ENCODE results near the gene MYO10.
"Not testable (repeated sequence)": the region's sequence is repeated elsewhere in the genome, so short reads cannot be mapped to it uniquely, and the experiment has no call there.

Gene MYO10

DNA sequence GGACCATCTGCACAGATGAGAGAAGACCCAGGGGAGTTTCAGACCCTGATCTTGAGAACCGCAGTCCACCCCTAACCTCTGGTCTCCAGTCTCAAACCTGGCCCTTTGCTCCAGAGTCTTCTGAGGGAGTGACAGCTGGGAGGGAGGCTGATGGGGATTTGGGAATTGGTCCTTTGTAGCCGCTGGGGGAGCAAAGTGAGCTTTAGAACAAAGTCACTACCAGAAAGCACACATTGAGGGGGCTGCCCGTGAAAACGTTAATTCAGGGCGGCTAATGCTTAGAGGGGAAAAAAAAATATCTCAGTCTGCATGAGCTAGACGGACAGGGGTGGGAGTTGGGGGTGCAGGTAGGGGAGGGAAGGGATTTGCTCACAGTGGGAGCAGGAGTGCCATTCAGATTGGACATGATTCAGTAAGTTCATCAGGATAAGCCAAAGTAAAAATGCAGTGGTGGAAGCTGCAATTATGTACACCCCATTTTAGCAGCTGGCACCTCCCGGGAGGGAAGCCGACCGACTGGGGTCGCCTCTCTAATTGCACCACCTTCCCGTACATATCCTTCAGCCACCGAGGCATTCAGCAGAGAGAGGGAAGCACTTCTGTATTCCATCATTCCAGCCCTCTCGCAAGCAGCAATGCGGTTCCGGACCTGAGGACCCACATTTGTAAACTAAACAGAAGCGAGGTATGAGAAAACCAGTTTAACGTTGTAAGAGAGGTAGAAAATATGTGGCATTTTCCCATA lies 195.8 kb downstream of the MYO10 start:
- no peak for DNase-seq (ENCODE audit: low spot score)

DNA sequence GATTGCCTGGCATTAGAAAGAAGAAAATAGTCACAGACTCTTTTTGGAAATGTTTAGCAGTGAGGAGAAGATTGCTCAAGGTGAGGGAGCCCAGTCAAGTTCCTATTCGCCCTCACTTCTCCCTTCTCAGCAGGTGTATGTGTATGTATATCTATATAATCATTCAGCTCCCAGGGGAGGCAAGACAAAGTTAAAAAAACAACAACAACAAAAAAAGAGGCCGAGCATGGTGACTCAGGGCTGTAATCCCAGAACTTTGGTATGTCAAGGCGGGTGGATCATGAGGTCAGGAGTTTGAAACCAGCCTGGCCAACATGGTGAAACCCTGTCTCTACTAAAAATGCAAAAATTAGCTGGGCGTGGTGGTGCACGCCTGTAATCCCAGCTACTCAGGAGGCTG lies 197.7 kb downstream of the MYO10 start:
- DNase-seq (ENCODE audit: low spot score) = not testable (repeated sequence)

DNA sequence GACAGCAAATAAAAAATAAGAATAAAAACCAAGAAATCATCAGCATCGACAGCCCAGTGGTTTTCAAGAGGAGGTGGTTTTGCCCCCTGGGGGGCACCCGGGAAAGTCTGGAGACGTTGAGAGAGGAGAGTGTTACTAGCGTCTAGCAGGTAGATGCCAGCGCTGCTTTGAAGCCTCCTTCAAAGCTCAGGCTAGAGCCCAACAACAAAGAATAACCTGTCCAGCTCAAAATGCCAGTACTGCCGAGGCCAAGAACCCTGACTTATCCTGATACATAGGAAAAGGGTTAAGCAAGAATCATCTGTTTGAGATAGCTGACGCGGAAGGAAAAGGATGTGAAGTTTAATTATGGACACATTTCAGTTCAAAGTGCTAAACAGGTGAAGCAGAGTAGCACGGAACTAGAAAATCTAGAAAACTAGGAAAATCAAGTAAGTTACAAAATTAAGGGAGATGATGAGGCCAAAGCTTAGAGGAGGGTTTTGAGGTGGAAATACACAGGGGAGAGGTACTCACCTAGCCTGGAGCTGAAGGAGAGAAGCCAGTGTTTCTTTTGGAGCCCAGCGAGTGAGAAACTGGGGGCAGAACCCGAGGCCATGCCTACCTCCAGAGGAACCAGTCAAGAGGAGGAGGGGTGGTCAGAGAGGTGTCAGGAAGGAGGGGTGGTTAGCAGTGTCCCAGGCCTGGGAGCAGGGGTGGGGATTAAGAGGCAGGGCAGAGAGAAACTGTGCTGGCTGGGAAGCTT lies 198.3 kb downstream of the MYO10 start:
- no peak for DNase-seq (ENCODE audit: low spot score)

DNA sequence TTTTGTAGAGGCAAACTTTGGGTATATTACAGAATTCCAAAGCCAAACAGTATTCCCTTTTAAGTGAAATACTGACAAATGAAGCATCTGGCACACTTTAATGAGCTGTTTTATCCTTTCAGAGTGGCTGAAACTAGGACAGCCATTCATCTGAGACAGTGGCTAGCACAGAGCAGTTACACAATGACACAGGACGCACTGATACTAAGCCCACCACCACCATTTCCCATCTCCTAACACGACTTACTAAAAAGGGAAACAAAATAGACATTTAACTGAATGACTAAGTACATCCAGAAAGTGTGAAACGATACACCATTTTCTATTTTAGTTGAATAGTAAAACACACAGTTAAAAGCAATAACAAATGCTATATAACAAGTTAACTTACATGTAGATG lies 198.9 kb downstream of the MYO10 start:
- no peak for DNase-seq (ENCODE audit: low spot score)

DNA sequence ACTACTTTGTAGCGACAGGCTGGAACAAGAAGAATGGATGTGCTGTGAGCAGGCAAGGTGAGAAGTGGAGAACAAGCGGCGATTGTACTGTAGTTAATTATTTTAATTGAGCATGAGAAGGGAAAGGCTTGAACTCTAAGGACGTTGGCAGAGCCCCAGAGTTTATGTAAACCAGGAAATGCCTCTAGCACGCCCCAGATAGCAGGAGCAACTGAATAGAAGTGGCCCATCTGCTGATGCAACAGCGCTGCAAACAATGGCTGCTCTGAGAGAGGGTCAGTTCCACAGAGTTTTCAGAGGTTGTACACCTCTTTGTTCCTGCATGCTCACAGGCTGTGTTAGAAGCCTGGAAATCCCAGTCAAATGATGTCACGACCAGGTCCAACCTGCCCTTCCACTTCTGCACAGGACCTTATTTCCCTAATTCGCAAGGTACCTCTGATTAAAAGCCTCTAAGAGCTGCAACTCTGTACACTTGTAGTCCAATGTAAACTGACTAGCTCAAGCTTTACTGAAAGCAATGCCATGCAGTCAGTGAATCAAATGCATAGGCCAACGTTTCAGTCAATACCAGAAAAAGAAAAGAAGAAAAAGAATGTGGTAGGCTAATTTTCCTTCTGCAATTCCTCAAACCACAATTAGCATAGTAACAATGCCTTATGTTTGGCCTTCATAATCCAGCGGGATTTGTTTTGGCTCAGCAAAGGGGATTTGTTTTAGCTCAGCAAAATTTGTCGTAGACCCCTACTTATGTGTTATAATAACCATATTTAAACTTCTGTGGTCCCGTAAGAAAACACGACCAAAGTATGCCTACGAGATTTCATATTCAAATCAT lies 199.7 kb downstream of the MYO10 start:
- DNase-seq (ENCODE audit: low spot score) = no peak

DNA sequence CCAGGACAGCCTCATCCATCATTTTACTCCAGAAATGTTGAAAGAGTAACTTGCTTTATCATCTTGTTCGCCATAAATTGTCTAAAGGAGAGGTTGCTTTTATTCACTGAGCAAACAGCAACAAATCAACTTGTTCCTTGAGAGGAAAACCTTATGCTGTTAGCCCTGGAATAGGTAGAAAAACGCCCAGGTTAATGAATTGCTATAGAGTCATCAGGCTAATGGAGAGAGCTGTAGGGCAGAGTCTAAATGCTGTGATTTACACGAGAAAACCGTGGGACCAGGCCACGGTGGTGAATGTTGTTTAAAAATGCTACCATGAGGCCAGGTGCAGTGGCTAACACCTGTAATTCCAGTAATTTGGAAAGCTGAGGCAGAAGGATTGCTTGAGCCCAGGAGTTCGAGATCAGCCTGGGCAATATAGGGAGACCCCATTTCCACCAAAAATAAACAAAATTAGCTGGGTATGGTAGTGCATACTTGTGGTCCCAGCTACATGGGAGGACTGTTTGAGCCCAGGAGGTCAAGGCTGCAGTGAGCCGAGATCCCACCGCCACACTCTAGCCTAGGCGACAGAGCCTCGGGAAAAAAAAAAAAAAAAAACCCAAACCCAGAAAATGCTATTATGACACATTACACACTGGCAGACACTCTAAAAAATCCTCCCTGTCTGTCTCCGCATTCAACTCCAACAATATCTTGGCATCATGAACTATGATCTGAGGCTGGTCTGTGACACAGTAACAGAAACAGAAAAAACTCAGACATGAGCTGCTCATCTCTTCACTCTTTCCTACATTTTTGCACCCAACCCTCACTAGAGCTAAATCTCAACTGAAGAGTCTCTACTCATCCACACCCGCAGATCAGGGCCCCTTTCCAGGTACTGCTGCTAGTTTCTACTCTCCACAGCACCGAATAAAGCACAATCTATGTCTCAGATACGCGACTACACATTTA lies 200.7 kb downstream of the MYO10 start:
- no peak for DNase-seq (ENCODE audit: low spot score)

DNA sequence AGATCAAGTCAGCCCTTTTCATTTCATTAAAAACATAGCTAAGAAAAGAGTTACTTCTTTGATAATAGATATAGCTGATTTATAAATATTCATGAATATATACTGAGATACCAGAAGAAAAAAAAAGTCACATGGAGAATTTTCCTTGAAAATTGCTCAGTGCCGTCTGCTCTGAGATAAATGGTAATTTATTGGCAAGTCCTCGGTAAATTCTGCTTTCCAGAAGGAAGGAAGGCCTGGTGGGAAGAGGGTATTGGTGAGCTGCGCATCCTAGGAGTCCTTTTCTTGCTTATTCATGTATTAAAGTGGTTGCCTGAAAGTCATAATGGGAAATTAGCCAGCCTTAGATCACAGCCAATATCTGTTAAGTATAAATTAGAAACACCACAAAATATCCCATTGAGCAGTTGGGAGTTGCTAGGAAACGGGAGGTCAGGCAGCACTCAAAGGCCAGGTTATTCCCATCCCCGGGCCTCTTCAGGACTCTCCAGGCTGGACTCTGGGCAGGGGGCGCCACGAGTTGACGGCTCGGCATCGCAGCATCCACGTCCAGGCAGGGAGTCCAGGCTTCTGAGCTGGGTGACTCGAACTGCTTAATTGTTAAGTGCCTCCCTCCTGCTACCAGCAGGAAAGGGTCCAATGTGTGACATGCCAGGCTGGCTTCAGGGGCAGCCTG lies 202.6 kb downstream of the MYO10 start:
- no peak for DNase-seq (ENCODE audit: low spot score)

DNA sequence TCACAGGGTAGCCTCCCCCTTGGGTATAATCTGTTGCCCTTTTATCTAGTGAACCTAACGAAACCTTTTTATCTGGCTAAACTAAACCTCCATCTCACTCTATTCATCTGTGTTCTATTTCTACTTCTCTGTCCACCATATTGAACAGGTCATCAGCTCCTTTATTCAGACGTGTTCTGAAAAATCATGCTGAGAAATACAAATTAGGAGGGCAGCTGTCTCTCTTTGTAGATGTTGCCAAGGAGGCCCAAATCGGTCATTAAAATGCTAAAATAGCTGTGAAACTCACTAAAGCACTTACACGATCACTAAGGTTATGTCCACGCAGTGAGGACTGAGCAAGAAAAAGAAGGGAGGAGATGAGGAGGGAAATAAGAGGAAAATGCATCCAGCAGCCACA lies 203.7 kb downstream of the MYO10 start:
- no peak for DNase-seq (ENCODE audit: low spot score)

DNA sequence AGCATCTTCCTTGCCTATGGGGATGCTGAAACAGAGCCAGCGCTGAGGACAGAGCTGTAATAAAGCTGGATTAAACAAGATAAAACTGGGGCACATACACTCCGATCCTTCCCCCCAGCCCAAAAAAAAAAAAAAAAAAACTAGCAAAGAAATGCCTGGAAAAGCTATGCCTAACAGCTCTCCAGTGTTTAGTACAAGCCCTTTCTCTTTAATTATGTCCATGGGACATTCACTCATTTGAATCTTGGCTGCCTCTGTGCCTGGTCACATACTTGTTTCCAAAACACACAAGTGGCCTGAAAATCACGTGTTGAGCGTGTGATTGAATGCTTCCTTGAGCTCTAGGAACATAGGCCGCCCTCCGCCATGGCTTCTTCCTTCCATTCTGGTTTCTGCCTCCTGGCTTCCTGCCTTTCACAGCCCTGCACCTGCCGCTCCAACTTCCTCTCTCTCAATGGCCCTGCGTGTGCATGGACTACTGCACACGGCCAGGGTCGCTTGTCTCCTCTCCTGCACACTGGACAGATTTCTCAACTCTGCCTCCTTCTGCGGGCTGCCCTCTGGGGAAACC lies 208.2 kb downstream of the MYO10 start:
- DNase-seq (ENCODE audit: low spot score) = no peak

DNA sequence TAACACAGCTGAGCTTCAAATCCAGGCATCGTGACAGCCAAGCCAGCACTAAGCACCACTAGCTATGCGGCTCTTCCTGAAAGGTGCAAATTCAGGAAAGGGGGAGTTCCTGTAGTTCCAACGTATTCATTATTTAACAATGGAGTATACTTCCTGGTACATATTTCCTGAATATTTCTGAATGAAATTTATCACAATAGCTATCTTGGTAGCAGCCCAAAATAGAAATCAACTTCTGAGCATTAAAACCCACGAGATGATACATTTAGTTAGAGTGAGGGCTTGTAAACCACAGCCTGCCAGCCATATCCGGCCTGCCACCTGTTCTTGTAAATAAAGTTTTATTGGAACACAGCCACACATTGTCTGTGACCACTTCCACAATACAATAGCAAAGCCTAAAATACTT lies 209.5 kb downstream of the MYO10 start:
- DNase-seq (ENCODE audit: low spot score) = peak; percentile 93

DNA sequence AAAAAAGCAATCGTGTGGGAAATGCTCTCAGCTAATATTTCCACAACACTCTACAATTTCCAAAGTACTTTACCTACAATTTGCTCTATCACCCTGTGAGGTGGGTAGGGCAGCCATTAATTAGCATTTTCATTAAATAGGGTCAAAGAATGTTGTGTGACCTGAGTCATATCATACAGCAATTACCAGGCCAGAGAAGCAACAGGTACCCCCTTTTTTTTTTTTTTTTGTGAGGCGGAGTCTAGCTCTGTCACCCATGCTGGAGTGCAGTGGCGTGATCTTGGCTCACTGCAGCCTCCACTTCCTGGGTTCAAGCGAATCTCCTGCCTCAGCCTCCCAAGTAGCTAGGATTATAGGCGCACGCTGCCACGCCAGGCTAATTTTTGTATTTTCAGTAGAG lies 210.5 kb downstream of the MYO10 start:
- DNase-seq (ENCODE audit: low spot score) = no peak

DNA sequence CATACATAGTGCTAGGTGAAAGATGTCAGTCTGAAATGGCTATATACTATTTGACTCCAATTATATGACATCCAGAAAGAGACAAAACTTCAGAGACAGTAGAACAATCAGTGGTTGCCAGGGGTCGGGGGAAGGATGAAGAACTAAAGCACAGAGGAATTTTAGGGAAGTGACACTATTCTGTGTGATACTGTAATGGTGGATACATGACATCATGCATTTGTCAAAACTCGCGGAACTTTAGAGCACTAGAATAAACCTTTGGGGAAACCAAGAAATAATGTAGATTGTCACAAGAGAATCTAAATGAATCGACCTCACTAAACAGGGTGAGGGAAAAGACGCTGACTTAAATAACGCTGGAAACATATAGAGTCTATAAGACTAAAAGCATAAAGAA lies 212.3 kb downstream of the MYO10 start:
- DNase-seq (ENCODE audit: low spot score) = no peak

DNA sequence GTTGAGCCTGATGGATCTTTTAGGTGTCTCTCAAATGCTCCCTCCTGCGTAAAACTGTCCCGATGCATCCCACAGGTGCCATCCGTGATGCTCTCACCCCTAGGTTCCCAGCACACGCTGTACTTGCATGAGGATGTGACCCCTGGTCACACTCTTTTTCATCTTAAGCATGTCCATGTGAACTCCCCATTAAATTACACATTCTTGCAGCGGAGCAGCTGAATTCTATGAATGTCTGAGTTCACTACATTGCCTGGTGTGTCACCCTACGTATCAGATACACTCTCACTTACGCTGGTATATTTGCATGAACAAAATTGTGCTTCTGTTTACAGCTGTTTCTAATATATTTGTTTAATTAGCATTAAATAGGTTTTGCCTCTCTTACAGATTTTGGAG lies 214.0 kb downstream of the MYO10 start:
- no peak for DNase-seq (ENCODE audit: low spot score)

DNA sequence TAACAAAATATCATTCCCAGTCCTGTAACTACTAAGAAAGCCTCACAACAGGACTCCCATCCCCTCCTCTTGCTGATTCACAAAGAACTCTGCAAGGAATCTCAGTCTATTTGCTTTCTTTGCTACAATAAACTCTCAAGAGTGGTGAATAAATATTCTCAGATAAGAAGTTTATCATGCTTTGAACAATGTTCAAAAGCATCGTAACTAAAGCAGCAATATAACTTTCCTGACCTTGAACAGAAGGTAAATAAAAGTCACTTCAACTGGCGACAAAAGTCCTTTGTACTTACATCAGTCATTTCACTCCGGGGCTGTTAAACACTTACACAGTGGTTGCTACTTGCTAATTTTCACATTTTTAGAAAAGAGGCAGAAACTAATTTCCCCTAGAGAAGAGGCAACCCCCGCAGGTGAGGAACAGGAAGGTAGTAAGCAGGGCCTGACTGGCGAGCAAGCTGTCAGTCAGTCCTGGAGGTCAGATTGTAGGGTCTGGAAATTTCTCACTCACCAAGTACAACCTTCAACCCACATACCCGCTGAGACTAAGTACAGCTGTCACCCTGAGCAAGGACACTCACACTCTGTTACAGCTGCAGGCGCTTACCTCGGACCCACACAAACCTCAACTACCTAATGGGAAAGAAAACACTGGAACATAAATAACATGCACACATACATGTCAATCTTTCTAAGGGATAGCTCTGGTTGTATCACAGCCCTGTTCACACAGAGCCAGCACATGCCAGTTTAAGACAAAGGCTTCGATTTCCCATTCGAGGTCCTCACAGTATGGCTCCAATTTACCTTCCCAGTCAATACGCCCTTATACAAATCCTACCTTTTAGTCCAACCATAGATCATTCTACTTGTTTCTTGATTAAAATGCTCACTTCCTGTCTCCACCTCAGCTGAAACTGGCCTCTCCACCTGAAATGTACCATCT lies 214.7 kb downstream of the MYO10 start:
- no peak for DNase-seq (ENCODE audit: low spot score)

DNA sequence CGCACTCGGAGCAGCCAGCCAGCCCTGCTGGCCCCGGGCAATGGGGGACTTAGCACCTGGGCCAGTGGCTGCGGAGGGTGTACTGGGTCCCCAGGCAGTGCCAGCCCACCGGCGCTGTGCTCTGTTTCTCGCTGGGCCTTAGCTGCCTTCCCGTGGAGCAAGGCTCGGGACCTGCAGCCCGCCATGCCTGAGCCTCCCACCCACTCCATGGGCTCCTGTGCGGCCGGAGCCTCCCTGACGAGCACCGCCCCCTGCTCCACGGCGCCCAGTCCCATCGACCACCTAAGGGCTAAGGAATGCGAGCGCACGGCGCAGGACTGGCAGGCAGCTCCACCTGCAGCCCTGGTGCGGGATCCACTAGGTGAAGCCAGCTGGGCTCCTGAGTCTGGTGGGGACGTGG lies 218.1 kb downstream of the MYO10 start:
- DNase-seq (ENCODE audit: low spot score) = not testable (repeated sequence)

DNA sequence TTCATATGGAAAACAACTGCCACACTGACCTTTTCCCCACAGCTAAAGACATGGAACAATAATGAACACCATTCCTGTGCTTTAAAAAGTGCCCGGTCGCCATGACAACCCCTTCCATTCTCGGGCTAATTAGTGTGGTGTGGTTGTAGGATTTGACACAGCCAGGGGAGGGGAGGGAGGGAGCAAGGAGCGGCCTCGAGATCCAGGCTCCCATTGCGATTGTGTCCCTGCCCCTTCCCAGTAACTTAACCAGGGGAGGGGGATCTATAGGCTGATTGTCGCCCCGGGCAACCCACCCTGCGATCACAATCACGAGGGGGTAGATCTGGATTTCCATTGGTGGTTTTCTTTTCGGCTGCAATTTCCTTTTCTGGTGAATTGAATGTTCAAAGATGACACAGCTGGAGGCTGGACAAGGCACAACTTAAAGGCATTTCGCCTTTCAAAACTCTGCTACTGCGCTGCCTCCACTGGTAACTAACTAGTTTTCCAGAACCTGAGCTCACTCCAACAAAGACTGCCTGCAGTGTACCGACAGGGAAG lies 222.6 kb downstream of the MYO10 start:
- no peak for DNase-seq (ENCODE audit: low spot score)

DNA sequence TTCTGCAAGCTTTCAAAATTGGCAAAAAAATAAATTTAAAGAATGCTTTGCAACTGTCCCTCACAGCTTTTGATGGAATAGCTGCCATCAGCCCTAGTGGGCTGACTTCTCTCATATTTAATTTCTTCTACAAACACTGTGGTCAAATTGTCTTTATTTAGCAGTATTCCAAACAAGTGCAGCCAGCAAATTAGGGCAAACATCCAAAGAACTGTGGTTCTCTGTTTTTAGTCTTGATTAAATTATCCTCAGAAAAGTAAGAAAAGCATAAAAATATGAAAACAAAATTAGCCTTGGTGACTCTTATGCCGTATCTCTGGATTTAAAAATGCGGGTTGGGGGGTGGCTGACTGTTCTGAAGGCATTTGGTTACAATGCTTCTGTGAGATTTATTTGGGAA lies 223.5 kb downstream of the MYO10 start:
- no peak for DNase-seq (ENCODE audit: low spot score)

DNA sequence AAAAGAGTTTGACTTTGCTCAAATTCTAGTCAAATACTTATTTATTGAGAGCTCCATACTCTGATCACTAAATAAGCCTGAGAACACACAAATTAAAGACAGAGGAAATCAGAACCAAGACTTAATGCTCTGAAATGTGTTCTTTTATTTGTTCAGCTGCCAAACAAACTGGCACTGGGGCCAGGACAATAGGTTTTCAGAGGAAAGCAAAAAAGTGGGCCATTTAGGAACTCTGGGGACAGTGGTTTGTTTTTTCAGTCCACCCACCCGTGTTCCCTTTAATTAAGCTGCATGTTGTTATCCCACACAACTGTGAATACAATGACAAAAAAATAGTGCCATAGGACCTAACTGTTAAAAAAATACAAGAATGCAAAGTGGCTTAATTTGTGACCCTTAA lies 223.9 kb downstream of the MYO10 start:
- DNase-seq (ENCODE audit: low spot score) = no peak

DNA sequence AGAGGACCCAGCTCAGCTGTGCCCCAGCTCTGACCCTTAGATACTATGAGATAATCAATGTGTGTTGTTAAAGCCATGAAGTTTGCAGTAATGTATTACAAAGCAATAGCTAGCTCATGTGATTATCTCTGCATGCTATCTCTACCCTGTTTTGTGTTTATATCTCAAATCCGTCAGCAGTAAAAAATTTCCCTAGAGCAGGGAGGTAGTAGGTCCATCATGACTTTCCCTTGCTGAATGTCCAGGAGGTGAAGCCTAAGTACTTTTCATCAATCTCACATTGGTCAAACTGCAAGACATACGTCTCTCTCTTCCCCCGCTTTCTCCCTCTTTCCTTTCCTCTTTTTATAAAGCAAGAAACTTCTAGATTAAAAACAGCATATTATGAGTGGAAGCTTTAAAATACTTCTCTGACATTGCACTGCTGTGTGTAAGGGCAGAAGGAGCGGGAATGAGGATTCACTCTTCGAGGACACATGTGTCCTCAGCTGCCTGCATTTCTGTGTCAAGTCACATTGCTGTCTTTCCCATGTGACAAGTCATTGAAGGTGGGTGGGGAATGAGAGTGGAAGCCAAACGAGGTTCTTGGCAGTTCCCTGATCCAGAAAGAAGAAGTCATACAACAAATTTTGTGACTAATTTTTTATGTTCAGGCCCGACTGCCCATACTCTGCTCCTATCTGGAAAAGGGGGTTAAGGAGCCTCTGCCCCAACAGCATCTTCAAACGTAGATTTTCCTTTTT lies 226.2 kb downstream of the MYO10 start:
- DNase-seq (ENCODE audit: low spot score) = no peak

Data from kidney capillary endothelial cell (primary cell).